Ramos (cell line): ENCODE results near the gene FBXW4.
"Not testable (repeated sequence)": the region's sequence is repeated elsewhere in the genome, so short reads cannot be mapped to it uniquely, and the experiment has no call there.

Experiments
- in situ Hi-C: fragments of 300-500 bp; cut with MboI; formaldehyde crosslinking; loops from one replicate; pipeline ENCODE4 v1.14.3; 2022; ENCODE audit warnings: low sequenced_read_pairs; ENCODE audit not compliant: unreplicated experiment

Gene FBXW4

GRCh38 chr10:101593331-101593730 is 101.6 kb downstream of the FBXW4 start:
- in situ Hi-C loops = not testable (repeated sequence)

GRCh38 chr10:101588879-101589278 is 106.1 kb downstream of the FBXW4 start:
- in situ Hi-C loops = no loop called here

GRCh38 chr10:101587725-101588653 is 107.0 kb downstream of the FBXW4 start, which contains the start of the genes DPCD and POLL:
DPCD (plus strand) TSS chr10:101588321; CDS start chr10:101588337, 16 bp downstream.
POLL (minus strand) TSS chr10:101588257; CDS start chr10:101587360, 897 bp downstream.
- in situ Hi-C loops = no loop called here

GRCh38 chr10:101585841-101586240 is 109.1 kb downstream of the FBXW4 start:
- in situ Hi-C loops = no loop called here

GRCh38 chr10:101580486-101581399 is 114.2 kb downstream of the FBXW4 start:
- in situ Hi-C loops = no loop called here

DNA sequence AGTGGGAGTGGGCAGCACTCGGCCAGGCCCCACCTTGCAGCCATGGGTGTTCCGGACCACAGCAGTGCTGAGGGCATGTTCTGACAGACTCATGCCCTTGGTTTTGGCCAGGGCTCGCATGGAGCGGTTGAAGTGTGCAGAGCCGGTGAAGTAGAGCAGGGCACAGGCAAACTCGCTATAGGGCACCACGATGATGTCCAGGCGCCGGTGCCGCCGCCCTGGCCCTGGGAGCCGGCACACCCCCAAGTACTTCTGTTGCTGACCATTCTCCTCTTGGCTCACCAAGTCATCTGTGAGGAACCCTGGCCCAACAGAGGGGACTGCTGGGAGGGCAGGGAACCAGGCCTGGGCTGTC is 115.5 kb downstream of the FBXW4 start:
- in situ Hi-C loops = no loop called here

DNA sequence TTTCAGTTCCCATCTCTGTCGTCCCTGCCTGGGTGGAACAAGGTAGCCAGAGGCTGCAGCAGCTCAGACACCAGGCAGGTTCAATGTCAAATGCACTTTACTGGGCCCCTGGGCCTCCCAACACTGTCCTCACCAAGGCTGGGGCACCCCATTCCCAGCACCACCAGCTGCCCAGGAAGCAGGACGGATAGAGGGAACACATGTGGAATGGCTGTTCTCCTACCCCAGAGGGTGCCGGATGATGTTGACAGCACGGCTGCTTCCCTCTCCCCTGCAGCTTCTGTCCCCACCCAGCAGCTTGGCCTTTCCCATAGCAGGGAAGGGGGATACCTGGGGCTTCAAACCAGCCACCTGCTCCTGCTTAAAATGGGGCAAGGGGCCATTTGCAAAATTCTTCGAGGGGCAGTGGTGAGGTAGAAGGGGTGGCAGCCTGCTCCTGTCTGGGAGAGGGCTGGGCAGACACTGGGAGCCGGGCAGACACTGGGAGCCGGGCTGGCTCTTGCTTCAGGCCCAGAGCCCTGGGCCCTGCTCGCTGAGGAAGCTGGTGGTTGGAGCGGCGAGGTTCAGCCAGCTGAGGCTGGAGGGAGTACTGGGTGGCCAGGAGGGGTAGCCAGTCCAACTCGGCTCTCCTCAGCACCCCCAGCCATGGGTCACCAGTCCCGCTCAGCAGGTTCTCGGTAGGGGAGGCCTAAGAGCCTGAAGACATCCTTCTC is 116.0 kb downstream of the FBXW4 start:
- in situ Hi-C loops = no loop called here

- in situ Hi-C loops = no loop called here
These were observed 116.8 kb downstream of the FBXW4 start for GRCh38 chr10:101578192-101578591.

DNA sequence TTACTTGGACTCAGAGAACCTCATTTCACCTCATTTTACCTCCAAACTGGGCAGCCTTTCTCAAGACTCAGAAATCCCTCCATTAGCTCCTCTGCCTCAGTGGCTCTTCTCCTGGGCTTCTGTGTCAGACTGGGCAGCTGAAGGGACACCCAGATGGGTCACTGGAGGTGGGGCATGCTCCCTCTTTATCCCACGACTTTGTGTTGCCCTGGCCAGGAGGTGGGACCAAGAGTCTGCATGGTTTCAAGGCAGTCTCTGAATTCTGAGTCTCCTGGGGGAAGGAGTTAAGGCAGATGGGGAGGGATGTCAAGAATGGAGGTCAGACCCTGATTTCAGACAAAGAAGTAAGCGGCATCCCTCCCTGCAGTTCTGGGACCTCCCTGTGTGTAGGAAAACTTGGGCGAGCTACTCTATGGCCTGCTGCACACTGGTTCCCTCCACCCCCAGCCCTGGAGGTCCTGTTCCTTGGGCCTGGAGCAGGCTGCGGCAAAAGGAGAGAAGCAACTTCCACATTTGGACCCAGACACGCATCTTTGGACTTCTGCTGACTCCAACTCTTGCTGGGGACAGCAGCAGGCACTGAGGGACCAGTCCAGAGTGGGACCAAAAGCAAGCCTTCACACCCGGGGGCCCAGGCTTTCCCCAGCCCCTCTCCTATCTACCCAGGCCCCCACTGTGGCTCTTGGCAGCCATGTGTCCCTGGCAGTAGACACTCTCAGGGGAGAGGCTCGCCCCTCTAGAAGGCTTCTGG is 117.7 kb downstream of the FBXW4 start:
- in situ Hi-C loops = no loop called here

- in situ Hi-C loops = no loop called here
These were observed 118.6 kb downstream of the FBXW4 start for GRCh38 chr10:101576211-101576863.

DNA sequence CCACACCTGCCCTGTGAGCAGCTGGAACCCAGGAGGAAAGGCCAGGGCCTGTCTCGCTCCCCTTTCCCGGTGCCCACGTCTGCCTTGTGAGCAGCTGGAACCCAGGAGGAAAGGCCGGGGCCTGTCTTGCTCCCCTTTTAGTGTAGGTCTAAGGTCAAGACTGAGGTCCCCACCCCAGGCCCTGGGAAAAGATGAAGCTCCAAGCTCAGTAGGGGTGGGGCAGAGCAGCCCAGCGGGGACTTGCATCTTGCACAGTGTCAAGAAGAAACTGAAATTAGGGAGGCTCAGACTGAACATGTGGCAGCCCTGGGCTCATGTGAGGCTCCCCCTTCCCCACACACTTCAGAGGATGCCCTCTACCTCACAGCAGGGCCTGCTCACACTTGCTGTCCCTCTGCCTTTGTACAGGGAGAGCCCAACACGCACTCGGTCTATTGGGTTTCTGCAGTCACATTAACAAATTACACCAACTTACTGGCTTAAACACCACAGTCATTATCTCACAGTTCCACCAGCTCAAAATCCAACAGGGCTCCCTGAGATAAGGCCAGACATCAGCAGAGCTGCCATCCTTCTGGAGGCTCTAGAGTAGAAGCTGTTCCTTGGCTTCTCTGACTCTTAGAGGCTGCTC is 119.3 kb downstream of the FBXW4 start:
- in situ Hi-C loops = no loop called here

DNA sequence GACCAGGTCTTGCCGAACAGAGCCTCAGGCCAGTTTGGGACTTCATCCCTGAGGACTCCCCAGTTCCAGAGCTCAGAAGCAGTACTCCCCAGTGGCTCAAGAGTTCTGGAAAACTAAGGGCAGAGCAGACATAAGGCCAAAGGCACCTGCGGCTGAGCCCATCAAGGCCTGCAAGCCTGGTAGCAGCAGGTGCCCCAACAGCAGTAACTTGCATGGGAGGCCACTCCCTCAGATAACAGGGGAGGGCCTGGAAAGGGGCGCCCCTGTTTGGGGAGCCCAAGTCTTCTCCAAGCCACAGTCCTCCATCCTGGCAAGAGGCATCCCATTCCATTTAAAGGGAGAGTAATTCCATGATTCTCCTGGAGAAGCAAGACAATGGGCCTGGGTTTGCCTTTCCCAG is 119.9 kb downstream of the FBXW4 start:
- in situ Hi-C loops = no loop called here

DNA sequence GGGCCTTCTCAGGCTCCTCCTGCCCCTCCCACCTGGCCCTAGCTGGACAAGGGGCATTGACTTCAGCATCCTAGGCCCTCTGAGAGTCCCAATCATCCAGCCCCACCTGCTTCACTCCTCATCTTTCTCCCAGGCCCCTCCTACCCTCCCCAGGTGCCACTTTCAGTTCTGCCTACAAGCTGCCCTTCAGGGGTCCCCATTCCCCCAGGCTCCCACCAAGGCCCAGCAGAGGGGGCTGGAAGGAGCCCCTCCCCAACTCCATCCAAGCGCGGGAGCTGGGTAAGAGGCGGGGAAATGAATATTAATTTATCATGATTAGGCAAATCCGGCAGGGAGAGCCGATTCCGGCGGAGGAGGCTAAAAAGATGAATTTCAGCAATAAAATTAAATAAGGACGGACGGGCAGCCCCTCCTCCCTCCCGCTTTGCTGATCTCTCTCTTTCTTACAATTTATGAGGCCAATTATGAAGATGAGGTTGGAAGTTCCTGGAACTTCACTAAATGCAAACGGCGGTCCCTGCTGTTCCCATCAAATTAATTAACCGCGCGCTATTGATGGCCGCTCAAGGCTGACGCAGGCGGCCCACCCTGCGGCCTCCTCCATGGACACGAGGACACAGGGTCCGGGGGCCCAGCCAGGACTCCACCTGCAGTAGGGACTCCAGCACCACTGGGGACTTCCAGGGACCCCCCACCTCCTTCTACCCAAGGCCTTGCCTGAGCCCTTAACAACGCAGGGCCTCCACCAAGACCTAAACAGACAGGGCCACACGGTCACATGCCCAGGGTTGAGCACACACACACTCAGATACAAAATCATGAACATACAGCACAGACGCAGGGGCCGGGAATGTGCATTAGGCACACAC is 120.9 kb downstream of the FBXW4 start:
- in situ Hi-C loops = loop anchor here (5.0 to 25.0 kb wide), 2 partner anchors 287 to 362 kb away; no protein-coding TSS in a partner anchor

DNA sequence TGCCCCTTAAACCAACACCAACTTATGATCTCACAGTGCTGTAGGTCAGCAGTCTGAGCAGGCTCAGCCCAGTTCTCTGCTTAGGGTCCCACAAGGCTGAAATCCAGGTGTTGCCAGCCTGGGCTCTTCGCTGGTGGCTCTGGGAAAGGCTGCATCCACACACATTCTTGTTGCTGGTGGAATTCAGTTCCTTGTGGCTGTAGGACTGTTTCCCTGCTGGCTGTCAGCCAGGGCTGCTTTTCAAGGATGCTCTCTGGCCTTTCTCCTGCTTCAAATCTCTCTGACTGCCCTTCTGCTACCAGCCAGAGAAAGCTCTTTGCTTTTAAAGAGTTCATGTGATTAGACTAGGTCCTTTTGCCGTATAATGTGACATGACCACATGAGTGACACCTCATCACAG is 122.2 kb downstream of the FBXW4 start:
- in situ Hi-C loops = loop anchor here (5.0 to 25.0 kb wide), 2 partner anchors 285 to 360 kb away; no protein-coding TSS in a partner anchor

DNA sequence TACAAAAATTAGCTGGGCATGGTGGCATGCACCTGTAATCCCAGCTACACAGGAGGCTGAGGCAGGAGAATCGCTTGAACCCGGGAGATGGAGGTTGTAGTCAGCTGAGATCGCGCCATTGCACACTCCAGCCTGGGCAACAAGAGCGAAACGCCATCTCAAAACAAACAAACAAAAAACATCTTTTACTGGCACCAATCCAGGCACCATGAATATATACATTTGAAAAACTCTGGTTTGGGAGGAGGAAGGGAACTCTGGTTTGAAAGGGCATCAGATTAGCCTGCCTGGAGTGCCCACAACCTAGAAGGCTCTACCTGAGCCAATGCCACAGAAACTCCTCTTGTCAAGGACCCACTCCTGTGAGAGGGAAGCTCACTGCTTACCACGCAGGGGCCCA is 122.8 kb downstream of the FBXW4 start:
- in situ Hi-C loops = loop anchor here (5.0 to 25.0 kb wide), 2 partner anchors 285 to 360 kb away; no protein-coding TSS in a partner anchor

DNA sequence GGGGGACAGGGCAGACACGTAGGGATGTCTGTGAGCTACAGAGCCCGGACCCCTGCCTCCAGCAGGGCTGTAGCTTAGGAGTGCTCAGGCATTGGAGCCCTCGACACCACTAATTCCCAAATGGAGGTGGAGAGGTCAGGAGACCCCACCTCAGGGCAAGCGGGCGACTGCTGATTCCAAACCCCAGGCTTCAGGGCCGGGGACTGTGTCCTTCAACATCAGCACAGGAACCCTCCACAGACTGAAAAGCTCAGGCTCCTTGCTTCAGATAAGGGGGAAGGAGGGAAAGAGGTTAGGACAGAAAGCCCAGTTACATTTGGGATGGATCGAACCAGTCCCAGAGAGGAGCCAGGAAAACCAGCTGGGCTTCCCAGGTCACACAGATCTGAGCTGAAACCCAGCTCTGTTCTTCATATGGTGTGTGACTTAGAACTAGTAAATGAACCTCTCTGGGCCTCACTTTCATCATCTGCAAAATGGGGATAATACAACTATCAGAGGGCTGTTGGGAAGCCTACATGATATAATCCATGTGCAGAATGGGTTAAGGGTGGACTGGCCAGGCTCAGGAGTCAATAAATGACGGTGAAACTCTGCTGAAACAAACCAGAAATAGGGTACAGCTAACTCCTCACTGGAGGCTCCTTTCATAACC is 123.6 kb downstream of the FBXW4 start:
- in situ Hi-C loops = loop anchor here (5.0 to 25.0 kb wide), 2 partner anchors 284 to 359 kb away; no protein-coding TSS in a partner anchor
